Ovary (tissue), 3 donors: ENCODE data around the gene PPP2R5A.

Source experiments
- CTCF ChIP-seq, 3 donors: fragments of 450-650 bp in 2 of 3; fragments of 200-600 bp in 1 of 3; IDR thresholded peaks; one replicate each; pipeline versions ENCODE4 v1.5.1 to v1.8.0; 2016 to 2022; ENCODE audit warnings: antibody characterized with exemption in 3 of 3, mild to moderate bottlenecking in 1 of 3
- EP300 ChIP-seq: sonication (generic); formaldehyde crosslinking; IDR thresholded peaks from one replicate; pipeline ENCODE4 v1.6.1; 2017; ENCODE audit warnings: antibody characterized with exemption
- POLR2A ChIP-seq: fragments of 450-650 bp; IDR thresholded peaks from one replicate; pipeline ENCODE4 v1.6.1; 2017; ENCODE audit warnings: antibody characterized with exemption, mild to moderate bottlenecking, moderate library complexity
- donor health status: DM: no; HTN: no; CAD: no.

DNA sequence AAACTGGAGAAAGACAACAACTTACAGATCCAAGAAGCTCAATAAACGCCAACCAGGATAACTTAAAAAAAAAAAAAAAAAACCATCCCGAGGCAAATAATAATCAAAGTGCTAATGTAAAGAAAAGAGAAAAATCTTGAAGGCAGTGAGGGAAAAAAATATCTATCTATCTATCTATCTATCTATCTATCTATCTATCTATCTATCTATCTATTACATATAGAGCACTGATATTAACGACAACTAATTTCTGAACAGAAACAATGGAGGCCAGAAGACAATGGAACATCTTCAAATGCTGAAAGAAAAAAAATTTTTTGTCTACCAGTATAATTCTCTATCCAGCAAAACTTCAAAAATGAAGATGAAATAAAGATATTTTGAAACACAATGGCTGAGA is 111.4 kb downstream of the PPP2R5A start:
- TF ChIP-seq POLR2A (no peak), CTCF (IDR thresholded peaks at IDR 0.05) (no peak), EP300 (no peak)
